SK-N-MC (cell line): ENCODE results near the gene CPA4.

Source experiments
- EZH2 ChIP-seq: fragments of 200-600 bp; sonication (generic); IDR thresholded peaks from one replicate; pipeline ENCODE4 v1.6.1; 2017; ENCODE audit warnings: antibody characterized with exemption
- POLR2AphosphoS5 ChIP-seq: IDR thresholded peaks from 2 replicates; pipeline ENCODE4 v1.6.1; 2012; ENCODE audit warnings: mild to moderate bottlenecking, low read depth, low read length, borderline replicate concordance

DNA sequence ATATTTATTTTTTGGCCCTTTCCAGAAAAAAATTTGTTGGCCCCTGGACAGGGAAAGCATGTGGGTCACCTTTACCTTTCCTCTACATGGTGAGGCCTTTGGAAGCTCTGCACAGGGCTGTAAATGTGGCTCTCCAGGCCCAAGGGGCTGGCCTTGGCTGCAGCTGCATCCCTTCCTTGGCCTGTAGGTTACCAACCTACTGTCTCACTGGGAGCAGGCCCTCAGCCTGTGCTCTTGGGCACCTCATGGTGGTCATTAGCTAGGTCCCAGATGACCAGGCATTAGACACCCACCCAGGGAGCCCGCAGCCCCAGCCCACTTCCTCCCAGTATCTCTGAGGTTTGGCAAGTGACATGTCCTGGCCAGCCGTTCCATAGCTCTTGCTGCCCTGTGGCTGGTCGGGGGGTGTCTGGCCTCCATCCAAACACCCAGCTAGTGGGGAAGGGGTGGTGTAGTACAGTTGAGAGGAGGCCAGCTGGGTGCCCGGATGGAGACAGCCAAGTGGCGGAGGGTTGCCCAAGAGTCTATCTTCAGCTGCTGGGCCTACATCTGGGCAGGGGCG, 44.5 kb downstream of the CPA4 start:
- TF ChIP-seq POLR2AphosphoS5 = no peak
- TF ChIP-seq EZH2 = no peak
